ENCODE data around the gene LHFPL2.
"Not testable (repeated sequence)": the region's sequence is repeated elsewhere in the genome, so short reads cannot be mapped to it uniquely, and the experiment has no call there.

The LHFPL2 gene

DNA sequence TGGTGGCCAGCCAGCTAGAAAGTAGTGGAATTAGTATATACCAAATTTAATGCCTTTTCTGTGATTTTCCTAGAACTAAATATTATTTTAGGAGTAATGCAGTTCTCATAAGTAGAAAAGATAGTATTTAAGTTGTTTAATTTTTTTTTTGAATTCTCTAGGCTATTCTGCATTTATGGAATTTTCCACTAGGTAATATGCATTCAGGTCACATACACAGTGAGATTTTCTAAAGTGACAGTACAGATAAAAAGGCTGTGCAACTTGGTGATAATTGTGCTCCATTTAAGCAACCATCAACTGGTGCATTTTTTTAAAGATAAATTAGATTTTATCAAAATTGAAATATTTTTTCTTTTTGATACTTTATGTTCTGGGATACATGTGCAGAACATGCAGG is 176.7 kb downstream of the LHFPL2 start:
- TF ChIP-seq GABPA (IDR thresholded peaks at IDR 0.05; ENCODE audit: low read depth) (no peak), SPI1 (IDR thresholded peaks at IDR 0.05; ENCODE audit: borderline replicate concordance, low read depth) (no peak), POLR2AphosphoS5 (IDR thresholded peaks at IDR 0.05; ENCODE audit: low read depth) (no peak)
- TF ChIP-seq, protein P1, sequence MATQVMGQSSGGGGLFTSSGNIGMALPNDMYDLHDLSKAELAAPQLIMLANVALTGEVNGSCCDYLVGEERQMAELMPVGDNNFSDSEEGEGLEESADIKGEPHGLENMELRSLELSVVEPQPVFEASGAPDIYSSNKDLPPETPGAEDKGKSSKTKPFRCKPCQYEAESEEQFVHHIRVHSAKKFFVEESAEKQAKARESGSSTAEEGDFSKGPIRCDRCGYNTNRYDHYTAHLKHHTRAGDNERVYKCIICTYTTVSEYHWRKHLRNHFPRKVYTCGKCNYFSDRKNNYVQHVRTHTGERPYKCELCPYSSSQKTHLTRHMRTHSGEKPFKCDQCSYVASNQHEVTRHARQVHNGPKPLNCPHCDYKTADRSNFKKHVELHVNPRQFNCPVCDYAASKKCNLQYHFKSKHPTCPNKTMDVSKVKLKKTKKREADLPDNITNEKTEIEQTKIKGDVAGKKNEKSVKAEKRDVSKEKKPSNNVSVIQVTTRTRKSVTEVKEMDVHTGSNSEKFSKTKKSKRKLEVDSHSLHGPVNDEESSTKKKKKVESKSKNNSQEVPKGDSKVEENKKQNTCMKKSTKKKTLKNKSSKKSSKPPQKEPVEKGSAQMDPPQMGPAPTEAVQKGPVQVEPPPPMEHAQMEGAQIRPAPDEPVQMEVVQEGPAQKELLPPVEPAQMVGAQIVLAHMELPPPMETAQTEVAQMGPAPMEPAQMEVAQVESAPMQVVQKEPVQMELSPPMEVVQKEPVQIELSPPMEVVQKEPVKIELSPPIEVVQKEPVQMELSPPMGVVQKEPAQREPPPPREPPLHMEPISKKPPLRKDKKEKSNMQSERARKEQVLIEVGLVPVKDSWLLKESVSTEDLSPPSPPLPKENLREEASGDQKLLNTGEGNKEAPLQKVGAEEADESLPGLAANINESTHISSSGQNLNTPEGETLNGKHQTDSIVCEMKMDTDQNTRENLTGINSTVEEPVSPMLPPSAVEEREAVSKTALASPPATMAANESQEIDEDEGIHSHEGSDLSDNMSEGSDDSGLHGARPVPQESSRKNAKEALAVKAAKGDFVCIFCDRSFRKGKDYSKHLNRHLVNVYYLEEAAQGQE (IDR thresholded peaks at IDR 0.05; ENCODE audit: insufficient replicate concordance, low read depth): no peak
- TF ChIP-seq, protein P2, sequence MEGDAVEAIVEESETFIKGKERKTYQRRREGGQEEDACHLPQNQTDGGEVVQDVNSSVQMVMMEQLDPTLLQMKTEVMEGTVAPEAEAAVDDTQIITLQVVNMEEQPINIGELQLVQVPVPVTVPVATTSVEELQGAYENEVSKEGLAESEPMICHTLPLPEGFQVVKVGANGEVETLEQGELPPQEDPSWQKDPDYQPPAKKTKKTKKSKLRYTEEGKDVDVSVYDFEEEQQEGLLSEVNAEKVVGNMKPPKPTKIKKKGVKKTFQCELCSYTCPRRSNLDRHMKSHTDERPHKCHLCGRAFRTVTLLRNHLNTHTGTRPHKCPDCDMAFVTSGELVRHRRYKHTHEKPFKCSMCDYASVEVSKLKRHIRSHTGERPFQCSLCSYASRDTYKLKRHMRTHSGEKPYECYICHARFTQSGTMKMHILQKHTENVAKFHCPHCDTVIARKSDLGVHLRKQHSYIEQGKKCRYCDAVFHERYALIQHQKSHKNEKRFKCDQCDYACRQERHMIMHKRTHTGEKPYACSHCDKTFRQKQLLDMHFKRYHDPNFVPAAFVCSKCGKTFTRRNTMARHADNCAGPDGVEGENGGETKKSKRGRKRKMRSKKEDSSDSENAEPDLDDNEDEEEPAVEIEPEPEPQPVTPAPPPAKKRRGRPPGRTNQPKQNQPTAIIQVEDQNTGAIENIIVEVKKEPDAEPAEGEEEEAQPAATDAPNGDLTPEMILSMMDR (IDR thresholded peaks at IDR 0.05; ENCODE audit: insufficient read depth, low read length): no peak
- DNase-seq (ENCODE audit: low read depth in 1 of 2, low spot score in 1 of 2): no peak
- H3K27ac ChIP-seq (replicated peaks): no peak overlapping the region
- H3K27me3 ChIP-seq (ENCODE audit: insufficient read depth, poor library complexity, severe bottlenecking): no peaks in the 10 kb centered on the region
- H3K4me3 ChIP-seq (replicated peaks; ENCODE audit: insufficient read depth, low read length): no peak overlapping the region

GRCh38 chr5:78467752-78468357 is 180.7 kb downstream of the LHFPL2 start:
- DNase-seq (ENCODE audit: low read depth in 1 of 2, low spot score in 1 of 2): no peak
- no peak overlapping the region for H3K4me3 ChIP-seq (replicated peaks; ENCODE audit: insufficient read depth, low read length)
- H3K27me3 ChIP-seq (ENCODE audit: insufficient read depth, poor library complexity, severe bottlenecking): no peaks in the 10 kb centered on the region
- no peak overlapping the region for H3K27ac ChIP-seq (replicated peaks)
- TF ChIP-seq GABPA (IDR thresholded peaks at IDR 0.05; ENCODE audit: low read depth): no peak
- TF ChIP-seq, protein P2 (IDR thresholded peaks at IDR 0.05; ENCODE audit: insufficient read depth, low read length): peak; percentile 10

DNA sequence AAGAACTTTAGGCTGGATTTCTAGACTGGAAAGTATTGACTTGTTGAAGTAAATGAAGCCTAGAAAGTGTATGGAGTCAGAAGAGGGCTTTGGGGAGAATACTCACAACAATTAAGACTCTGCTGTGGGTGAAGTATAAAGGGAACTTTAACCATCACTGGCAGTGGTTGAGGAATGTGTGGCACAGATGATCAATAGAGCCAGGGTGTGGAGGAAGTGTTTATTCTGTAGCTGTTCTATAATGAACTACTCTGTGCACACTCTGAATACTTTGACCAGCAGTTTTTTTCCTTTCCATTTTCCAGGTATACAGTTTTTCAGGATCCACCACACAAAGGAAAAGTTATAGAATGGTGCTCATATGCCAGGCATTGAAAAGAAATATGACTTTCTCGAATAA is 181.4 kb downstream of the LHFPL2 start:
- Histone ChIP-seq H3K4me3 (replicated peaks; ENCODE audit: insufficient read depth, low read length) (no peak overlapping the region), H3K27me3 (ENCODE audit: insufficient read depth, poor library complexity, severe bottlenecking) (no peaks in the 10 kb centered on the region), H3K27ac (replicated peaks) (no peak overlapping the region)
- DNase-seq (ENCODE audit: low read depth in 1 of 2, low spot score in 1 of 2): no peak
- TF ChIP-seq, protein P1 (IDR thresholded peaks at IDR 0.05; ENCODE audit: insufficient replicate concordance, low read depth): no peak
- TF ChIP-seq, protein P2 (IDR thresholded peaks at IDR 0.05; ENCODE audit: insufficient read depth, low read length): no peak
- TF ChIP-seq GABPA (IDR thresholded peaks at IDR 0.05; ENCODE audit: low read depth) (no peak), POLR2AphosphoS5 (IDR thresholded peaks at IDR 0.05; ENCODE audit: low read depth) (no peak)

GRCh38 chr5:78458843-78459242 is 189.7 kb downstream of the LHFPL2 start:
- Histone ChIP-seq H3K27me3 (ENCODE audit: insufficient read depth, poor library complexity, severe bottlenecking) (no peaks in the 10 kb centered on the region), H3K27ac (replicated peaks) (no peak overlapping the region), H3K4me3 (replicated peaks; ENCODE audit: insufficient read depth, low read length) (no peak overlapping the region)
- no peak for DNase-seq (ENCODE audit: low read depth in 1 of 2, low spot score in 1 of 2)
- TF ChIP-seq POLR2AphosphoS5 (IDR thresholded peaks at IDR 0.05; ENCODE audit: low read depth) (no peak), GABPA (IDR thresholded peaks at IDR 0.05; ENCODE audit: low read depth) (no peak), SPI1 (IDR thresholded peaks at IDR 0.05; ENCODE audit: borderline replicate concordance, low read depth) (no peak)
- TF ChIP-seq, protein P1 (IDR thresholded peaks at IDR 0.05; ENCODE audit: insufficient replicate concordance, low read depth): no peak
- TF ChIP-seq, protein P2 (IDR thresholded peaks at IDR 0.05; ENCODE audit: insufficient read depth, low read length): no peak

DNA sequence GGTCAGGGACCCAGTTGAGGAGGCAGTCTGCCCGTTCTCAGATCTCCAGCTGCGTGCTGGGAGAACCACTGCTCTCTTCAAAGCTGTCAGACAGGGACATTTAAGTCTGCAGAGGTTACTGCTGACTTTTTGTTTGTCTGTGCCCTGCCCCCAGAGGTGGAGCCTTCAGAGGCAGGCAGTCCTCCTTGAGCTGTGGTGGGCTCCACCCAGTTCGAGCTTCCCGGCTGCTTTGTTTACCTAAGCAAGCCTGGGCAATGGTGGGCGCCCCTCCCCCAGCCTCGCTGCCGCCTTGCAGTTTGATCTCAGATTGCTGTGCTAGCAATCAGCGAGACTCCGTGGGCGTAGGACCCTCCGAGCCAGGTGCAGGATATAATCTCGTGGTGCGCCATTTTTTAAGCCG is 191.1 kb downstream of the LHFPL2 start:
- H3K4me3 ChIP-seq (replicated peaks; ENCODE audit: insufficient read depth, low read length); H3K27me3 ChIP-seq (ENCODE audit: insufficient read depth, poor library complexity, severe bottlenecking); DNase-seq (ENCODE audit: low read depth in 1 of 2, low spot score in 1 of 2); H3K27ac ChIP-seq (replicated peaks): not testable (repeated sequence)
